GM19351 (cell line): ENCODE measurements around the gene AGK.

Experiments
- ATAC-seq: cut with Tn5 transposase; IDR thresholded peaks from one replicate; pipeline ENCODE4 v1.9.1; 2021; ENCODE audit warnings: mild to moderate bottlenecking, moderate library complexity; ENCODE audit not compliant: unreplicated experiment

AGK gene

GRCh38 chr7:141585592-141586510 lies 34.6 kb downstream of the AGK start:
- peak; percentile 90 for ATAC-seq

GRCh38 chr7:141586878-141587277 lies 35.7 kb downstream of the AGK start:
- no peak for ATAC-seq

GRCh38 chr7:141587304-141587703 lies 36.1 kb downstream of the AGK start:
- no peak for ATAC-seq

GRCh38 chr7:141588912-141589311 lies 37.7 kb downstream of the AGK start:
- ATAC-seq = no peak

- ATAC-seq = no peak
Observed at GRCh38 chr7:141590071-141590470, 38.9 kb downstream of the AGK start.

- no peak for ATAC-seq
Observed at GRCh38 chr7:141590666-141591065, 39.5 kb downstream of the AGK start.

GRCh38 chr7:141593134-141593533 lies 41.9 kb downstream of the AGK start:
- ATAC-seq = no peak

- no peak for ATAC-seq
Observed at GRCh38 chr7:141597966-141598365, 46.8 kb downstream of the AGK start.

GRCh38 chr7:141598408-141598807 lies 47.2 kb downstream of the AGK start:
- ATAC-seq = no peak

GRCh38 chr7:141600168-141601006 lies 49.2 kb downstream of the AGK start:
- ATAC-seq = no peak

- no peak for ATAC-seq
Observed at GRCh38 chr7:141609576-141609975, 58.4 kb downstream of the AGK start.

- ATAC-seq = no peak
Observed at GRCh38 chr7:141610671-141611070, 59.5 kb downstream of the AGK start.

GRCh38 chr7:141612861-141613260 lies 61.7 kb downstream of the AGK start:
- ATAC-seq = no peak

- no peak for ATAC-seq
Observed at GRCh38 chr7:141617280-141617679, 66.1 kb downstream of the AGK start.

- no peak for ATAC-seq
Observed at GRCh38 chr7:141619745-141620144, 68.5 kb downstream of the AGK start.

- ATAC-seq = no peak
Observed at GRCh38 chr7:141624763-141625162, 73.6 kb downstream of the AGK start.

- no peak for ATAC-seq
Observed at GRCh38 chr7:141630621-141631020, 79.4 kb downstream of the AGK start.

- ATAC-seq = no peak
Observed at GRCh38 chr7:141631525-141631924, 80.3 kb downstream of the AGK start.

GRCh38 chr7:141634065-141634464 lies 82.9 kb downstream of the AGK start:
- ATAC-seq = no peak

GRCh38 chr7:141636053-141636452 lies 84.8 kb downstream of the AGK start:
- ATAC-seq = no peak

GRCh38 chr7:141640239-141640840 lies 89.1 kb downstream of the AGK start:
- no peak for ATAC-seq
